SK-N-DZ (cell line): Measurements from ENCODE around the gene CUEDC1.

Experiments
- DNase-seq: peaks from one replicate; pipeline ENCODE4 v3.0.0-alpha.2; 2015; ENCODE audit warnings: low spot score

CUEDC1 gene

GRCh38 chr17:57899391-57899790 is 55.8 kb downstream of the CUEDC1 start:
- DNase-seq: no peak

GRCh38 chr17:57898487-57899311 is 56.5 kb downstream of the CUEDC1 start:
- DNase-seq: no peak

GRCh38 chr17:57895382-57896060 is 59.7 kb downstream of the CUEDC1 start:
- DNase-seq: no peak

GRCh38 chr17:57894848-57895247 is 60.4 kb downstream of the CUEDC1 start:
- DNase-seq: no peak

GRCh38 chr17:57892820-57893595 is 62.2 kb downstream of the CUEDC1 start:
- DNase-seq: peak; percentile 61

- peak; percentile 77 for DNase-seq
These were observed 62.9 kb downstream of the CUEDC1 start for GRCh38 chr17:57892146-57892819.

- DNase-seq: no peak
These were observed 64.4 kb downstream of the CUEDC1 start for GRCh38 chr17:57890857-57891232.

GRCh38 chr17:57889892-57890856 is 65.0 kb downstream of the CUEDC1 start:
- no peak for DNase-seq

GRCh38 chr17:57889252-57889651 is 66.0 kb downstream of the CUEDC1 start:
- DNase-seq: no peak

GRCh38 chr17:57888311-57889216 is 66.6 kb downstream of the CUEDC1 start:
- no peak for DNase-seq

GRCh38 chr17:57887161-57887560 is 68.1 kb downstream of the CUEDC1 start:
- DNase-seq: no peak

- no peak for DNase-seq
These were observed 69.2 kb downstream of the CUEDC1 start for GRCh38 chr17:57886020-57886419.

- no peak for DNase-seq
These were observed 69.9 kb downstream of the CUEDC1 start for GRCh38 chr17:57885148-57885915.

GRCh38 chr17:57881783-57882351 is 73.3 kb downstream of the CUEDC1 start:
- DNase-seq: no peak

- no peak for DNase-seq
These were observed 74.1 kb downstream of the CUEDC1 start for GRCh38 chr17:57881143-57881542.

GRCh38 chr17:57880086-57880456 is 75.1 kb downstream of the CUEDC1 start:
- no peak for DNase-seq

GRCh38 chr17:57879437-57880085 is 75.7 kb downstream of the CUEDC1 start:
- no peak for DNase-seq
